ENCODE results near the gene GBGT1.
A peak's percentile ranks its signal among the peaks of the same experiment; 100 is the strongest.

The GBGT1 gene

GRCh38 chr9:133125941-133126696 lies 37.6 kb downstream of the GBGT1 start:
- no peak for DNase-seq (ENCODE audit: low read depth in 2 of 2)

GRCh38 chr9:133124907-133125275 lies 38.8 kb downstream of the GBGT1 start:
- no peak for DNase-seq (ENCODE audit: low read depth in 2 of 2)

GRCh38 chr9:133124123-133124906 lies 39.4 kb downstream of the GBGT1 start:
- DNase-seq (ENCODE audit: low read depth in 2 of 2) = no peak

- DNase-seq (ENCODE audit: low read depth in 2 of 2) = no peak
Measured at GRCh38 chr9:133122935-133123611, 40.6 kb downstream of the GBGT1 start.

- no peak for DNase-seq (ENCODE audit: low read depth in 2 of 2)
Measured at GRCh38 chr9:133122605-133122934, 41.1 kb downstream of the GBGT1 start.

GRCh38 chr9:133121915-133122550 lies 41.7 kb downstream of the GBGT1 start:
- no peak for DNase-seq (ENCODE audit: low read depth in 2 of 2)

GRCh38 chr9:133121198-133121914 lies 42.4 kb downstream of the GBGT1 start, which contains the start of gene RALGDS:
Gene RALGDS (minus strand): TSS chr9:133121240. CDS start chr9:133121154, 86 bp downstream.
- peak; percentile 66 to 69 for DNase-seq (ENCODE audit: low read depth in 2 of 2)

GRCh38 chr9:133120501-133121197 lies 43.1 kb downstream of the GBGT1 start:
- no peak for DNase-seq (ENCODE audit: low read depth in 2 of 2)

GRCh38 chr9:133119846-133120500 lies 43.7 kb downstream of the GBGT1 start:
- no peak for DNase-seq (ENCODE audit: low read depth in 2 of 2)

GRCh38 chr9:133119103-133119845 lies 44.4 kb downstream of the GBGT1 start:
- peak; percentile 45 for DNase-seq (ENCODE audit: low read depth in 2 of 2)

- no peak for DNase-seq (ENCODE audit: low read depth in 2 of 2)
Measured at GRCh38 chr9:133118568-133118967, 45.1 kb downstream of the GBGT1 start.

GRCh38 chr9:133118179-133118520 lies 45.6 kb downstream of the GBGT1 start:
- DNase-seq (ENCODE audit: low read depth in 2 of 2) = no peak

- no peak for DNase-seq (ENCODE audit: low read depth in 2 of 2)
Measured at GRCh38 chr9:133117271-133118178, 46.2 kb downstream of the GBGT1 start.

- DNase-seq (ENCODE audit: low read depth in 2 of 2) = no peak
Measured at GRCh38 chr9:133116346-133117231, 47.1 kb downstream of the GBGT1 start.

GRCh38 chr9:133115604-133116345 lies 47.9 kb downstream of the GBGT1 start:
- DNase-seq (ENCODE audit: low read depth in 2 of 2) = no peak

- no peak for DNase-seq (ENCODE audit: low read depth in 2 of 2)
Measured at GRCh38 chr9:133114886-133115603, 48.7 kb downstream of the GBGT1 start.
